Prostate gland (tissue), 2 donors: ENCODE data around the gene NDUFB2. TPM values are rescaled to one million over a fixed set of nuclear protein-coding genes. Genes with fewer than 3 reads are reported as not detected.
"Not testable (repeated sequence)": the region's sequence is repeated elsewhere in the genome, so short reads cannot be mapped to it uniquely, and the experiment has no call there.

ENCODE experiments used
- DNase-seq: peaks from one replicate; pipeline ENCODE4 v3.0.0-alpha.2; 2019; ENCODE audit warnings: low spot score
- H3K27ac ChIP-seq, 2 donors: fragments of 200-600 bp; sonication (generic); 2 replicates each; pipeline ENCODE4 v1.5.1; 2017 to 2019
- H3K27me3 ChIP-seq: fragments of 200-600 bp; sonication (generic); replicated peaks from 2 replicates; pipeline ENCODE4 v1.5.1; 2019; ENCODE audit not compliant: insufficient read depth
- H3K36me3 ChIP-seq, 2 donors: fragments of 200-600 bp; sonication (generic); 1 replicate in 1 of 2; 2 replicates in 1 of 2; pipeline versions ENCODE4 v1.5.1 to v1.8.1; 2017 to 2019
- H3K4me1 ChIP-seq: fragments of 200-600 bp; sonication (generic); replicated peaks from 2 replicates; pipeline ENCODE4 v1.5.1; 2019
- H3K4me3 ChIP-seq, 2 donors: fragments of 200-600 bp; sonication (generic); 2 replicates each; pipeline ENCODE4 v1.5.1; 2017 to 2019
- H3K9me3 ChIP-seq: fragments of 200-600 bp; sonication (generic); 2 replicates; pipeline ENCODE4 v1.5.1; 2017
- CTCF ChIP-seq, 4 experiments: fragments of 200-600 bp in 2 of 4; fragments of 450-650 bp in 2 of 4; sonication (generic) in 2 of 4; IDR thresholded peaks; 1 replicate in 3 of 4; 2 replicates in 1 of 4; pipeline ENCODE4 v1.5.1; 2016 to 2019; ENCODE audit warnings: antibody characterized with exemption in 4 of 4, mild to moderate bottlenecking in 2 of 4, moderate library complexity in 2 of 4
- POLR2A ChIP-seq: fragments of 450-650 bp; IDR thresholded peaks from one replicate; pipeline ENCODE4 v1.6.1; 2016; ENCODE audit warnings: antibody characterized with exemption, mild to moderate bottlenecking
- POLR2AphosphoS5 ChIP-seq: sonication (generic); formaldehyde crosslinking; IDR thresholded peaks from one replicate; pipeline ENCODE4 v1.6.1; 2017; ENCODE audit warnings: antibody characterized with exemption
- WGBS: methylation state at CpG from one replicate; pipeline ENCODE4 v1.1.5; 2018; 5-methylcytosine and 5-hydroxymethylcytosine counted together
- intact Hi-C: fragments of 100-400 bp; cut with DNase I; formaldehyde crosslinking; loops from one replicate; pipeline ENCODE4 v1.14.2; 2022
- total RNA-seq, 2 donors: library from RNA; depleted of rRNA; stranded (reverse); fragments of >200 nt; gene quantifications; one replicate each; pipeline ENCODE4 v1.1.0, GENCODE V29; 2016

NDUFB2 gene
- total RNA-seq, 2 donors from 2014 or later, result 151 to 333 TPM

GRCh38 chr7:140702774-140703173 lies 6.3 kb downstream of the NDUFB2 start:
- no peaks in the 10 kb centered on the region for H3K36me3 ChIP-seq

GRCh38 chr7:140704205-140704604 lies 7.7 kb downstream of the NDUFB2 start:
- Histone ChIP-seq H3K36me3 (no peaks in the 10 kb centered on the region), H3K27me3 (no peaks in the 10 kb centered on the region), H3K27ac (no peak overlapping the region), H3K4me3 (no peak overlapping the region), H3K9me3 (no peaks in the 10 kb centered on the region), H3K4me1 (no peaks in the 10 kb centered on the region)
- DNase-seq, result no peak
- WGBS, result 88% methylated on average over 2 of the region's 2 CpGs
- intact Hi-C loops, result no loop called here
- TF ChIP-seq POLR2AphosphoS5 (no peak), POLR2A (no peak), CTCF (IDR thresholded peaks at IDR 0.05) (no peak)

More at GRCh38 chr7:140702774-140703173, 6.3 kb downstream of the NDUFB2 start:
- Histone ChIP-seq H3K27me3 (no peaks in the 10 kb centered on the region), H3K27ac (no peak overlapping the region), H3K4me1 (peaks cover 5% of the 10 kb centered on the region), H3K4me3 (no peak overlapping the region), H3K9me3 (no peaks in the 10 kb centered on the region)
- intact Hi-C loops, result no loop called here
- no peak for DNase-seq
- WGBS, result 90% methylated on average over 10 of the region's 10 CpGs
- no peak for TF ChIP-seq CTCF (IDR thresholded peaks at IDR 0.05)
- TF ChIP-seq POLR2AphosphoS5, result no peak
- TF ChIP-seq POLR2A, result no peak

- intact Hi-C loops, result no loop called here
- Histone ChIP-seq H3K27ac (no peak overlapping the region), H3K36me3 (no peaks in the 10 kb centered on the region), H3K4me3 (no peak overlapping the region), H3K27me3 (no peaks in the 10 kb centered on the region), H3K4me1 (no peaks in the 10 kb centered on the region), H3K9me3 (no peaks in the 10 kb centered on the region)
- WGBS, result 85% methylated on average over 5 of the region's 5 CpGs
- TF ChIP-seq POLR2A (no peak), CTCF (IDR thresholded peaks at IDR 0.05) (no peak), POLR2AphosphoS5 (no peak)
- DNase-seq, result no peak
These were observed 10.6 kb downstream of the NDUFB2 start for GRCh38 chr7:140707132-140707531.

- H3K27me3 ChIP-seq, H3K9me3 ChIP-seq, DNase-seq, H3K36me3 ChIP-seq, H3K4me1 ChIP-seq, intact Hi-C loops, H3K4me3 ChIP-seq, H3K27ac ChIP-seq: not testable (repeated sequence)
- WGBS, result 96% methylated on average over 4 of the region's 4 CpGs
These were observed 12.3 kb downstream of the NDUFB2 start for GRCh38 chr7:140708764-140709163.

GRCh38 chr7:140712392-140712791 lies 15.9 kb downstream of the NDUFB2 start:
- H3K27me3 ChIP-seq, H3K9me3 ChIP-seq, intact Hi-C loops, H3K36me3 ChIP-seq, H3K4me1 ChIP-seq, DNase-seq, H3K4me3 ChIP-seq, H3K27ac ChIP-seq: not testable (repeated sequence)

- no peak overlapping the region for H3K27ac ChIP-seq
- WGBS, result 93% methylated on average over 10 of the region's 10 CpGs
- TF ChIP-seq POLR2A (no peak), CTCF (IDR thresholded peaks at IDR 0.05) (no peak), POLR2AphosphoS5 (no peak)
These were observed 18.0 kb downstream of the NDUFB2 start for GRCh38 chr7:140714331-140715040.

More at GRCh38 chr7:140714331-140715040, 18.0 kb downstream of the NDUFB2 start:
- intact Hi-C loops, result no loop called here
- no peak for DNase-seq
- Histone ChIP-seq H3K9me3 (no peaks in the 10 kb centered on the region), H3K36me3 (no peaks in the 10 kb centered on the region), H3K4me3 (no peak overlapping the region), H3K4me1 (no peaks in the 10 kb centered on the region), H3K27me3 (no peaks in the 10 kb centered on the region)
